Myocyte (in vitro differentiated cells): ENCODE results near the gene KIAA1549. TPM values are rescaled to one million over a fixed set of nuclear protein-coding genes. Genes with fewer than 3 reads are reported as not detected.
A peak's percentile ranks its signal among the peaks of the same experiment; 100 is the strongest.
"Not testable (repeated sequence)": the region's sequence is repeated elsewhere in the genome, so short reads cannot be mapped to it uniquely, and the experiment has no call there.

Experiments
- DNase-seq: peaks from one replicate; pipeline ENCODE4 v3.0.0-alpha.2; 2012; ENCODE audit warnings: low read depth
- total RNA-seq: library from RNA; depleted of rRNA; stranded (reverse); fragments of >200 nt; gene quantifications from 2 replicates; pipeline ENCODE4 v1.2.3, GENCODE V29; 2014

The KIAA1549 gene
- total RNA-seq, 1 donor from 2014 or later = 16.0 TPM

GRCh38 chr7:138816650-138817049 is 164.5 kb downstream of the KIAA1549 start:
- no peak for DNase-seq

- peak; percentile 14 for DNase-seq
Measured at GRCh38 chr7:138814816-138815332, 166.3 kb downstream of the KIAA1549 start.

- no peak for DNase-seq
Measured at GRCh38 chr7:138813945-138814344, 167.2 kb downstream of the KIAA1549 start.

GRCh38 chr7:138811327-138811726 is 169.9 kb downstream of the KIAA1549 start:
- not testable (repeated sequence) for DNase-seq

GRCh38 chr7:138809346-138809745 is 171.8 kb downstream of the KIAA1549 start:
- DNase-seq = no peak

- DNase-seq = no peak
Measured at GRCh38 chr7:138804618-138805017, 176.6 kb downstream of the KIAA1549 start.

- no peak for DNase-seq
Measured at GRCh38 chr7:138802706-138803105, 178.5 kb downstream of the KIAA1549 start.

GRCh38 chr7:138801256-138801655 is 179.9 kb downstream of the KIAA1549 start:
- no peak for DNase-seq

GRCh38 chr7:138799336-138800000 is 181.7 kb downstream of the KIAA1549 start:
- DNase-seq = no peak

GRCh38 chr7:138798836-138799235 is 182.4 kb downstream of the KIAA1549 start:
- no peak for DNase-seq

- no peak for DNase-seq
Measured at GRCh38 chr7:138797715-138798320, 183.4 kb downstream of the KIAA1549 start, which contains the start of the genes ATP6V0A4 and TMEM213. TSS of gene ATP6V0A4 (minus strand) at chr7:138798196. CDS start at chr7:138771247, 26,949 bp downstream. TSS of gene TMEM213 (plus strand) at chr7:138797994. CDS start at chr7:138798105, 111 bp downstream.

- not testable (repeated sequence) for DNase-seq
Measured at GRCh38 chr7:138797046-138797445, 184.1 kb downstream of the KIAA1549 start.

GRCh38 chr7:138796038-138796615 is 185.1 kb downstream of the KIAA1549 start:
- no peak for DNase-seq

- DNase-seq = peak; percentile 9
Measured at GRCh38 chr7:138785587-138786437, 195.4 kb downstream of the KIAA1549 start.

- no peak for DNase-seq
Measured at GRCh38 chr7:138784692-138785091, 196.5 kb downstream of the KIAA1549 start.

Other genes starting within 250 kb of the KIAA1549 start
- gene TMEM213, start 183.4 kb downstream of the KIAA1549 start, total RNA-seq = not detected in 2 replicates
- gene ATP6V0A4, start 183.2 kb downstream of the KIAA1549 start, total RNA-seq = 0.35 TPM in 1 of 2 replicates, not detected in the other
- 16.1 and 31.5 TPM in 2 replicates for gene ZC3HAV1L, start 54.7 kb upstream of the KIAA1549 start, total RNA-seq
- 20.9 and 29.7 TPM in 2 replicates for gene ZC3HAV1, start 128.3 kb upstream of the KIAA1549 start, total RNA-seq
- gene UBN2, start 249.8 kb upstream of the KIAA1549 start, total RNA-seq = 10.4 and 12.1 TPM in 2 replicates